ENCODE data around the gene DPM1.

DNA sequence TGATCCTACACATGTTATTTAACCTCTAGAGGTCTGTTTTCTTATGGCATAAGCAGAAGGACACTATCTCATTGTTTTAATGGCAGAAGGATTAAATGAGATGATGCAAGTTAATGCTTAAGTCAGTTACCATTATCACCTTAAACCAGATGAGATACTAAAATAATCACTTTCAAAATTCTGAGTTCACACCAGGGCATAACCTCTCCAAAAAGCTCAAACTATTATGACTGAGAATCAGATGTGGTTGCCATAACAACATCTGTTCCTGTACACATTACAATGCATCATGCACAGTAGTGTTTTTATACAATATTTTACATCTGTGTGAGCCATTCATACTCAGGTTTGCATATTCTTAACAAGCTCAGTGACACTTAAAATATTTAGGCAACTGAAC is 37.3 kb downstream of the DPM1 start:
- TF ChIP-seq CTCF (IDR thresholded peaks at IDR 0.05; ENCODE audit: poor library complexity, severe bottlenecking) (no peak), POLR2AphosphoS5 (IDR thresholded peaks at IDR 0.05) (no peak), EZH2 (IDR thresholded peaks at IDR 0.05; ENCODE audit: borderline replicate concordance, insufficient read depth, low read length, poor library complexity, severe bottlenecking) (no peak)
